GM19397 (cell line): Measurements from ENCODE around the gene ST3GAL2.
"Not testable (repeated sequence)": the region's sequence is repeated elsewhere in the genome, so short reads cannot be mapped to it uniquely, and the experiment has no call there.

ENCODE experiments used
- ATAC-seq: cut with Tn5 transposase; IDR thresholded peaks from one replicate; pipeline ENCODE4 v1.9.1; 2021; ENCODE audit warnings: mild to moderate bottlenecking, moderate library complexity; ENCODE audit not compliant: unreplicated experiment

Gene ST3GAL2

GRCh38 chr16:70349783-70350182 lies 89.1 kb downstream of the ST3GAL2 start:
- ATAC-seq: no peak

GRCh38 chr16:70348991-70349390 lies 89.9 kb downstream of the ST3GAL2 start:
- ATAC-seq: no peak

- ATAC-seq: no peak
Observed at GRCh38 chr16:70345840-70346239, 93.1 kb downstream of the ST3GAL2 start.

GRCh38 chr16:70342016-70342415 lies 96.9 kb downstream of the ST3GAL2 start:
- no peak for ATAC-seq

GRCh38 chr16:70341600-70341999 lies 97.3 kb downstream of the ST3GAL2 start:
- ATAC-seq: no peak

GRCh38 chr16:70337814-70338213 lies 101.1 kb downstream of the ST3GAL2 start:
- ATAC-seq: no peak

GRCh38 chr16:70332728-70333127 lies 106.2 kb downstream of the ST3GAL2 start:
- not testable (repeated sequence) for ATAC-seq

GRCh38 chr16:70331588-70332358 lies 107.1 kb downstream of the ST3GAL2 start:
- no peak for ATAC-seq

GRCh38 chr16:70331091-70331490 lies 107.8 kb downstream of the ST3GAL2 start:
- no peak for ATAC-seq
